GM23338 (cell line): ENCODE measurements around the gene THUMPD3.

Experiments used
- EZH2 ChIP-seq: fragments of 200-600 bp; sonication (generic); IDR thresholded peaks from one replicate; pipeline ENCODE4 v1.8.0; 2017; ENCODE audit warnings: antibody characterized with exemption, mild to moderate bottlenecking, low read depth; ENCODE audit not compliant: unreplicated experiment
- EZH2phosphoT487 ChIP-seq: fragments of 200-600 bp; sonication (generic); IDR thresholded peaks from one replicate; pipeline ENCODE4 v1.8.1; 2018; ENCODE audit warnings: antibody characterized with exemption; ENCODE audit not compliant: unreplicated experiment
- POLR2AphosphoS5 ChIP-seq: IDR thresholded peaks from 2 replicates; pipeline ENCODE4 v1.6.1; 2016; ENCODE audit warnings: antibody characterized with exemption, low read depth
- ZNF331 ChIP-seq: fragments of 250-450 bp; sonication (Bioruptor Pico); IDR thresholded peaks from 2 replicates; pipeline ENCODE4 v1.5.0; 2020; ENCODE audit warnings: low read depth, mild to moderate bottlenecking, moderate library complexity
- TF ChIP-seq, protein P1 (sequence below), 2 experiments: fragments of 200-600 bp in 1 of 2; sonication (generic) in 1 of 2; conservative IDR thresholded peaks; 2 replicates each; pipeline versions ENCODE4 v1.5.1 to v1.6.1; 2016 to 2017; ENCODE audit warnings: antibody characterized with exemption in 2 of 2, low read depth in 2 of 2, mild to moderate bottlenecking in 2 of 2, moderate library complexity in 1 of 2
- TF ChIP-seq, protein P2 (sequence below): IDR thresholded peaks from one replicate; pipeline ENCODE4 v1.6.1; 2018; ENCODE audit warnings: antibody characterized with exemption; ENCODE audit not compliant: unreplicated experiment

DNA sequence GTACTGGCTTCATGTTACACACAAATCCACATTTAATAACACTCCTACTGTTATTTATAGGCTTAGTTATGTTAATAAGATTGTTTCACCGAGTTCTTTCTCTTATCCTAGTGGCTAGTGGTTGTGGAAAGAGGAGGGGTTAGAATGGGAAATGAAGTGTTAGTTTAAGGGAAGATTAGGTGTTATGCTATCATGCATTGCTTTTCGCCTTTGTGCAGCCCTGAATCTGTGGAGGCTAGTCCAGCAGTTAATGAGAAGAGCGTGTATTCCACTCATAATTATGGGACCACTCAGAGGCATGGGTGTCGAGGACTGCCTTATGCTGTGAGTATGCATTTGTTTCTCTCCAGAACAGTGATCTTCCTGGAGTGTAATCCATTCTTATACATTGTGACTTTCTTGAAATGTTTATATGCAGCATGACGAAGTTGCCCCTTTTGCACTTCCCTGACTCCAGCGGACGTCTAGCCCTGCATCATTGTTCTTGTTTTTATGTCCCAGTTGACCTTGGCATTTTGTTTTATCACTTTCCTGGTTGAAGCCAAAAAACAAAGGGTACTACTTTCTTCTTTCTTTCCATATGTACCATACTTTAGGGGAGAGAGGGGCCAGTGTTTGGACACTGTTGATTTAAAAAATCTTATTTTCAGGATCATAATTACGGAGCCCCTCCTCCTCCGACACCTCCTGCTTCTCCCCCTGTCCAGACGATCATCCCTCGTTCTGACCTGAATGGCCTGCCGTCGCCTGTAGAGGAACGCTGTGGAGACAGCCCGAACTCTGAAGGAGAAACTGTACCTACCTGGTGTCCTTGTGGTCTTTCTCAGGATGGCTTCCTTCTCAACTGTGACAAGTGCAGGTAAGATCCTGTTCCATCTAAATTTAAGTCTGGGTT is 71.0 kb downstream of the THUMPD3 start:
- TF ChIP-seq, protein P1, sequence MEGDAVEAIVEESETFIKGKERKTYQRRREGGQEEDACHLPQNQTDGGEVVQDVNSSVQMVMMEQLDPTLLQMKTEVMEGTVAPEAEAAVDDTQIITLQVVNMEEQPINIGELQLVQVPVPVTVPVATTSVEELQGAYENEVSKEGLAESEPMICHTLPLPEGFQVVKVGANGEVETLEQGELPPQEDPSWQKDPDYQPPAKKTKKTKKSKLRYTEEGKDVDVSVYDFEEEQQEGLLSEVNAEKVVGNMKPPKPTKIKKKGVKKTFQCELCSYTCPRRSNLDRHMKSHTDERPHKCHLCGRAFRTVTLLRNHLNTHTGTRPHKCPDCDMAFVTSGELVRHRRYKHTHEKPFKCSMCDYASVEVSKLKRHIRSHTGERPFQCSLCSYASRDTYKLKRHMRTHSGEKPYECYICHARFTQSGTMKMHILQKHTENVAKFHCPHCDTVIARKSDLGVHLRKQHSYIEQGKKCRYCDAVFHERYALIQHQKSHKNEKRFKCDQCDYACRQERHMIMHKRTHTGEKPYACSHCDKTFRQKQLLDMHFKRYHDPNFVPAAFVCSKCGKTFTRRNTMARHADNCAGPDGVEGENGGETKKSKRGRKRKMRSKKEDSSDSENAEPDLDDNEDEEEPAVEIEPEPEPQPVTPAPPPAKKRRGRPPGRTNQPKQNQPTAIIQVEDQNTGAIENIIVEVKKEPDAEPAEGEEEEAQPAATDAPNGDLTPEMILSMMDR (conservative IDR thresholded peaks at IDR 0.05; ENCODE audit: low read depth in 2 of 2) = no peak
- TF ChIP-seq EZH2 (no peak), POLR2AphosphoS5 (no peak), EZH2phosphoT487 (no peak), ZNF331 (CRISPR knock-in tag) (no peak)
- TF ChIP-seq, protein P2, sequence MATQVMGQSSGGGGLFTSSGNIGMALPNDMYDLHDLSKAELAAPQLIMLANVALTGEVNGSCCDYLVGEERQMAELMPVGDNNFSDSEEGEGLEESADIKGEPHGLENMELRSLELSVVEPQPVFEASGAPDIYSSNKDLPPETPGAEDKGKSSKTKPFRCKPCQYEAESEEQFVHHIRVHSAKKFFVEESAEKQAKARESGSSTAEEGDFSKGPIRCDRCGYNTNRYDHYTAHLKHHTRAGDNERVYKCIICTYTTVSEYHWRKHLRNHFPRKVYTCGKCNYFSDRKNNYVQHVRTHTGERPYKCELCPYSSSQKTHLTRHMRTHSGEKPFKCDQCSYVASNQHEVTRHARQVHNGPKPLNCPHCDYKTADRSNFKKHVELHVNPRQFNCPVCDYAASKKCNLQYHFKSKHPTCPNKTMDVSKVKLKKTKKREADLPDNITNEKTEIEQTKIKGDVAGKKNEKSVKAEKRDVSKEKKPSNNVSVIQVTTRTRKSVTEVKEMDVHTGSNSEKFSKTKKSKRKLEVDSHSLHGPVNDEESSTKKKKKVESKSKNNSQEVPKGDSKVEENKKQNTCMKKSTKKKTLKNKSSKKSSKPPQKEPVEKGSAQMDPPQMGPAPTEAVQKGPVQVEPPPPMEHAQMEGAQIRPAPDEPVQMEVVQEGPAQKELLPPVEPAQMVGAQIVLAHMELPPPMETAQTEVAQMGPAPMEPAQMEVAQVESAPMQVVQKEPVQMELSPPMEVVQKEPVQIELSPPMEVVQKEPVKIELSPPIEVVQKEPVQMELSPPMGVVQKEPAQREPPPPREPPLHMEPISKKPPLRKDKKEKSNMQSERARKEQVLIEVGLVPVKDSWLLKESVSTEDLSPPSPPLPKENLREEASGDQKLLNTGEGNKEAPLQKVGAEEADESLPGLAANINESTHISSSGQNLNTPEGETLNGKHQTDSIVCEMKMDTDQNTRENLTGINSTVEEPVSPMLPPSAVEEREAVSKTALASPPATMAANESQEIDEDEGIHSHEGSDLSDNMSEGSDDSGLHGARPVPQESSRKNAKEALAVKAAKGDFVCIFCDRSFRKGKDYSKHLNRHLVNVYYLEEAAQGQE = no peak
